GM21381 (cell line): Measurements from ENCODE around the gene MYO16.

Experiments used
- ATAC-seq: cut with Tn5 transposase; IDR thresholded peaks from one replicate; pipeline ENCODE4 v1.9.1; 2021; ENCODE audit warnings: mild to moderate bottlenecking, moderate library complexity; ENCODE audit not compliant: unreplicated experiment

Gene MYO16

GRCh38 chr13:108629181-108629752, at the start of gene MYO16:
Gene MYO16 (plus strand): TSS chr13:108629611. CDS start chr13:108629845, 234 bp downstream.
- no peak for ATAC-seq

GRCh38 chr13:108586826-108587225, 42.6 kb upstream of the MYO16 start:
- no peak for ATAC-seq

- no peak for ATAC-seq
These were observed 40.9 kb upstream of the MYO16 start for GRCh38 chr13:108588516-108588915.

GRCh38 chr13:108594153-108594552, 35.3 kb upstream of the MYO16 start:
- no peak for ATAC-seq

- ATAC-seq: no peak
These were observed 33.8 kb upstream of the MYO16 start for GRCh38 chr13:108595436-108596274.

GRCh38 chr13:108597943-108598342, 31.5 kb upstream of the MYO16 start:
- no peak for ATAC-seq

GRCh38 chr13:108606424-108606823, 23.0 kb upstream of the MYO16 start:
- ATAC-seq: no peak

GRCh38 chr13:108609353-108609752, 20.1 kb upstream of the MYO16 start:
- ATAC-seq: no peak

- ATAC-seq: no peak
These were observed 18.9 kb upstream of the MYO16 start for GRCh38 chr13:108610507-108610906.

GRCh38 chr13:108615241-108615640, 14.2 kb upstream of the MYO16 start:
- ATAC-seq: no peak

GRCh38 chr13:108618233-108618632, 11.2 kb upstream of the MYO16 start:
- no peak for ATAC-seq

- no peak for ATAC-seq
These were observed 7.9 kb upstream of the MYO16 start for GRCh38 chr13:108621462-108621861.

GRCh38 chr13:108624108-108624507, 5.3 kb upstream of the MYO16 start:
- no peak for ATAC-seq

- no peak for ATAC-seq
These were observed 4.4 kb upstream of the MYO16 start for GRCh38 chr13:108624979-108625378.

- no peak for ATAC-seq
These were observed 577 bp downstream of the MYO16 start for GRCh38 chr13:108629988-108630387.

- ATAC-seq: no peak
These were observed 3.3 kb downstream of the MYO16 start for GRCh38 chr13:108632649-108633167.

- no peak for ATAC-seq
These were observed 9.5 kb downstream of the MYO16 start for GRCh38 chr13:108638901-108639300.

- ATAC-seq: no peak
These were observed 14.4 kb downstream of the MYO16 start for GRCh38 chr13:108643646-108644353.

GRCh38 chr13:108645376-108645775, 16.0 kb downstream of the MYO16 start:
- ATAC-seq: no peak

- ATAC-seq: no peak
These were observed 20.9 kb downstream of the MYO16 start for GRCh38 chr13:108650271-108650670.

- no peak for ATAC-seq
These were observed 27.3 kb downstream of the MYO16 start for GRCh38 chr13:108656742-108657141.

GRCh38 chr13:108657519-108657918, 28.1 kb downstream of the MYO16 start:
- ATAC-seq: no peak
